ENCODE results near the gene TMEM131. TPM values are rescaled to one million over a fixed set of nuclear protein-coding genes. Genes with fewer than 3 reads are reported as not detected.

The TMEM131 gene
- total RNA-seq, 4 donors from 2014 or later = 24.1 to 44.6 (median 34.4) TPM

- no peak for TF ChIP-seq CTCF (IDR thresholded peaks at IDR 0.05)
- ATAC-seq (ENCODE audit: low FRiP score) (no peak), DNase-seq (ENCODE audit: low spot score) (no peak)
Measured at GRCh38 chr2:98037206-98037605, 41.5 kb upstream of the TMEM131 start.

GRCh38 chr2:98036349-98037000, 40.7 kb upstream of the TMEM131 start:
- DNase-seq (ENCODE audit: low spot score) (no peak), ATAC-seq (ENCODE audit: low FRiP score) (no peak)
- no peak for TF ChIP-seq CTCF (IDR thresholded peaks at IDR 0.05)

GRCh38 chr2:98034745-98035144, 39.0 kb upstream of the TMEM131 start:
- DNase-seq (ENCODE audit: low spot score) (no peak), ATAC-seq (ENCODE audit: low FRiP score) (no peak)
- TF ChIP-seq CTCF (IDR thresholded peaks at IDR 0.05) = no peak

DNA sequence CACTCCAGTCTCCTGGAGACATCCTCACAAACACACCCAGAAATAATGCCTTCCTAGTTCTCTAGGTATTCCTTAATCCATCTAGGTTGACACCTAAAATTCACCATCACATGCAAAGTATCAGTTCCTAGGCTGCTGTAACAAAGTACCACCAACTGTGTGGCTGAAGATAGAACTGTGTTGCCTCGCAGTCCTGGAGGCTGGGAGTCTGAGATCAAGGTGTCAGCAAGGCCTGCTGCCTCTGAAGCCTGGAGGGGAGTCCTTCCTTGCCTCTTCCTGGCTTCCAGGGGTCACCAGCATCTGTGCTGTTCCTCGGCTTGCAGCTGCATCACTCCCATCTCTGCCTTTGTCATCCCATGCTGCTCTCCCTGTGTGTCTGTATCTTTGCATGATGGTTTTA, 36.3 kb upstream of the TMEM131 start:
- no peak for DNase-seq (ENCODE audit: low spot score)
- no peak for ATAC-seq (ENCODE audit: low FRiP score)
- no peak for TF ChIP-seq CTCF (IDR thresholded peaks at IDR 0.05)

DNA sequence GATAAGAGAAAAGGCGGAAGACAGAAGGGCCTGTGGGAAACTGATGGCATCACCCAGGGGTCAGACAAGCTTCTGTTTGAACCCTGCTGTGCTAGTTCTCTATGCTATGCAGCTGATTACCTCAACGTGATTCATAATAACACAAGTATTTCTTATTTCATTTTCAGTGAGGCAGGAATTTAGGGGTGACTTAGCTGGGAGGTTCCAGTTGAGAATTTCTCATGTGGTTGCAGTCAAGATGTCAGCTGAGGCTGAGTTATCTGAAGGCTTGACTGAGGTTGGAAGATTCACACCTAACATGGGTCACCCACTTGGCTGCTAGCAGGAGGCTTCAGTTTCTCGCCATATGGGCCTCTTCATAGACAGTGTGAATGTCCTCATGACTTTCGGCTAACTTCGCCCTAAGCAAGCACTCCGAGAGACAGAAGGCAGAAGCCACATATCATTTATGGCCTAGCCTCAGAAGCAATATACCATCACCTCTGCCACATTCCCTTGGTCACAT, 34.0 kb upstream of the TMEM131 start:
- DNase-seq (ENCODE audit: low spot score) (no peak), ATAC-seq (ENCODE audit: low FRiP score) (no peak)
- no peak for TF ChIP-seq CTCF (IDR thresholded peaks at IDR 0.05)

GRCh38 chr2:98028931-98029717, 33.4 kb upstream of the TMEM131 start:
- DNase-seq (ENCODE audit: low spot score) = no peak
- no peak for TF ChIP-seq CTCF (IDR thresholded peaks at IDR 0.05)
- no peak for ATAC-seq (ENCODE audit: low FRiP score)

Data from omental fat pad (tissue), 4 donors.